Fibroblast of mammary gland (primary cell): ENCODE measurements around the gene CNIH4.

Experiments used
- DNase-seq: peaks from one replicate; pipeline ENCODE4 v3.0.0-alpha.2; 2010; ENCODE audit warnings: low read depth
- H3K4me3 ChIP-seq: 2 replicates; pipeline ENCODE4 v1.5.1; 2011; ENCODE audit warnings: low read depth, mild to moderate bottlenecking, low read length, moderate library complexity; ENCODE audit not compliant: control insufficient read depth
- CTCF ChIP-seq: conservative IDR thresholded peaks from 2 replicates; pipeline ENCODE4 v1.5.1; 2011; ENCODE audit warnings: low read depth, low read length, inconsistent platforms; ENCODE audit not compliant: control insufficient read depth, insufficient read depth

The CNIH4 gene

GRCh38 chr1:224353975-224354925 lies 2.4 kb upstream of the CNIH4 start:
- no peak overlapping the region for H3K4me3 ChIP-seq
- TF ChIP-seq CTCF, result no peak
- no peak for DNase-seq

GRCh38 chr1:224357626-224358124 lies 996 bp downstream of the CNIH4 start:
- no peak for TF ChIP-seq CTCF
- peak overlapping the region; percentile 76 for H3K4me3 ChIP-seq
- DNase-seq, result peak; percentile 81

- H3K4me3 ChIP-seq, result peak overlapping the region; percentile 76
- no peak for DNase-seq
Measured at GRCh38 chr1:224358237-224358636, 1.6 kb downstream of the CNIH4 start.

GRCh38 chr1:224359207-224359606 lies 2.5 kb downstream of the CNIH4 start:
- no peak overlapping the region for H3K4me3 ChIP-seq
- no peak for TF ChIP-seq CTCF
- DNase-seq, result no peak

More at GRCh38 chr1:224358237-224358636, 1.6 kb downstream of the CNIH4 start:
- no peak for TF ChIP-seq CTCF

GRCh38 chr1:224368409-224368808 lies 11.7 kb downstream of the CNIH4 start:
- DNase-seq, result no peak
- no peak for TF ChIP-seq CTCF
- no peak overlapping the region for H3K4me3 ChIP-seq

- DNase-seq, result no peak
- H3K4me3 ChIP-seq, result no peak overlapping the region
- TF ChIP-seq CTCF, result no peak
Measured at GRCh38 chr1:224373008-224373590, 16.4 kb downstream of the CNIH4 start.
